B cell (primary cell): Measurements from ENCODE around the gene CBX3. TPM values are rescaled to one million over a fixed set of nuclear protein-coding genes. Genes with fewer than 3 reads are reported as not detected.
"Not testable (repeated sequence)": the region's sequence is repeated elsewhere in the genome, so short reads cannot be mapped to it uniquely, and the experiment has no call there.

Experiments
- ATAC-seq: fragments of 200-7000 bp; cut with Tn5 transposase; one replicate; pipeline ENCODE4 v1.10.0; 2021; ENCODE audit warnings: low read depth, mild to moderate bottlenecking, moderate number of reproducible peaks, moderate library complexity
- CTCF ChIA-PET: fragments of 350-600 bp; sonication (Branson Sonifier 250); formaldehyde crosslinking; loops from one replicate; lab custom pipeline; 2021; ENCODE audit warnings: antibody characterized with exemption, inconsistent platforms; lab: Charles Lee
- POLR2A ChIA-PET: fragments of 350-600 bp; sonication (Branson Sonifier 250); formaldehyde crosslinking; loops from one replicate; lab custom pipeline; 2021; ENCODE audit warnings: antibody characterized with exemption; lab: Charles Lee
- DNase-seq: peaks from one replicate; pipeline ENCODE4 v3.0.0; 2013
- H2AFZ ChIP-seq: 2 replicates; pipeline ENCODE4 v1.6.1; 2012; ENCODE audit warnings: mild to moderate bottlenecking, low read depth, low read length; ENCODE audit not compliant: insufficient read depth, poor library complexity, severe bottlenecking
- H3K27ac ChIP-seq, 2 donors: 1 replicate in 1 of 2; 2 replicates in 1 of 2; pipeline ENCODE4 v1.5.1; 2012 to 2013; ENCODE audit warnings: low read length in 2 of 2, mild to moderate bottlenecking in 2 of 2, moderate library complexity in 1 of 2
- H3K27me3 ChIP-seq, 4 experiments: fragments of 200-600 bp in 1 of 4; sonication (generic) in 1 of 4; replicated peaks in 1 of 4; 1 replicate in 2 of 4; 2 replicates in 2 of 4; pipeline versions ENCODE4 v1.6.1 to v1.7.0; 2013 to 2016; ENCODE audit warnings: low read length in 3 of 4, mild to moderate bottlenecking in 2 of 4, mixed read lengths in 1 of 4, moderate library complexity in 1 of 4; ENCODE audit not compliant: insufficient read depth in 4 of 4, control insufficient read depth in 3 of 4; ENCODE audit errors: control extremely low read depth in 1 of 4
- H3K36me3 ChIP-seq, 2 experiments: replicated peaks in 1 of 2; 1 replicate in 1 of 2; 2 replicates in 1 of 2; pipeline versions ENCODE4 v1.6.1 to v1.7.1; 2013; ENCODE audit warnings: low read length in 1 of 2; ENCODE audit not compliant: insufficient read depth in 2 of 2, control insufficient read depth in 1 of 2; ENCODE audit errors: control extremely low read depth in 1 of 2, extremely low read depth in 1 of 2
- H3K4me1 ChIP-seq, 2 donors: fragments of 200-600 bp in 1 of 2; sonication (generic) in 1 of 2; 1 replicate in 1 of 2; 2 replicates in 1 of 2; pipeline versions ENCODE4 v1.5.1 to v1.6.1; 2013 to 2017; ENCODE audit warnings: low read length in 2 of 2; ENCODE audit not compliant: control insufficient read depth in 2 of 2, insufficient read depth in 2 of 2
- H3K4me2 ChIP-seq: replicated peaks from 2 replicates; pipeline ENCODE3; 2012; ENCODE audit warnings: mild to moderate bottlenecking, low read depth, low read length; ENCODE audit not compliant: poor library complexity, severe bottlenecking
- H3K4me3 ChIP-seq, 5 experiments: fragments of 200-600 bp in 1 of 5; sonication (generic) in 1 of 5; 1 replicate in 3 of 5; 2 replicates in 2 of 5; pipeline versions ENCODE4 v1.5.1 to v1.7.0; 2011 to 2016; ENCODE audit warnings: low read length in 4 of 5, mild to moderate bottlenecking in 4 of 5, low read depth in 2 of 5, control low read depth in 1 of 5, moderate library complexity in 1 of 5; ENCODE audit not compliant: insufficient read depth in 1 of 5; ENCODE audit errors: control extremely low read depth in 1 of 5, extremely low read depth in 1 of 5
- H3K79me2 ChIP-seq: fragments of 200-600 bp; sonication (generic); one replicate; pipeline ENCODE4 v1.6.0; 2016; ENCODE audit warnings: low read length; ENCODE audit not compliant: control insufficient read depth, insufficient read depth
- H3K9ac ChIP-seq: fragments of 200-600 bp; sonication (generic); 2 replicates; pipeline ENCODE4 v1.6.1; 2017; ENCODE audit warnings: mild to moderate bottlenecking, low read length, moderate library complexity
- H3K9me3 ChIP-seq, 3 donors: one replicate each; pipeline versions ENCODE4 v1.6.1 to v1.7.1; 2013; ENCODE audit warnings: low read length in 2 of 3; ENCODE audit not compliant: control insufficient read depth in 2 of 3, insufficient read depth in 1 of 3; ENCODE audit errors: control extremely low read depth in 1 of 3
- H4K20me1 ChIP-seq: 2 replicates; pipeline ENCODE4 v1.6.0; 2012; ENCODE audit warnings: mild to moderate bottlenecking, low read length; ENCODE audit not compliant: insufficient read depth, control insufficient read depth, poor library complexity, severe bottlenecking
- H3K27ac Mint-ChIP-seq: one replicate; pipeline ENCODE4 v1.8.0; 2021; ENCODE audit warnings: mixed read lengths
- H3K27me3 Mint-ChIP-seq: one replicate; pipeline ENCODE4 v1.8.0; 2021; ENCODE audit warnings: mixed read lengths
- H3K4me1 Mint-ChIP-seq: one replicate; pipeline ENCODE4 v1.8.0; 2021; ENCODE audit warnings: mixed read lengths
- H3K4me3 Mint-ChIP-seq: one replicate; pipeline ENCODE4 v1.8.0; 2021; ENCODE audit warnings: mixed read lengths
- H3K9me3 Mint-ChIP-seq: one replicate; pipeline ENCODE4 v1.8.0; 2022; ENCODE audit warnings: mixed read lengths; ENCODE audit not compliant: insufficient read depth
- EZH2 ChIP-seq: IDR thresholded peaks from 2 replicates; pipeline ENCODE4 v1.6.1; 2012; ENCODE audit warnings: borderline replicate concordance, low read depth, mild to moderate bottlenecking, moderate library complexity, low read length; ENCODE audit not compliant: insufficient read depth, poor library complexity, severe bottlenecking
- WGBS: methylation state at CpG from one replicate; pipeline ENCODE4 v1.1.5; 2013; ENCODE audit warnings: missing lambda C conversion rate; ENCODE audit not compliant: insufficient coverage; 5-methylcytosine and 5-hydroxymethylcytosine counted together
- intact Hi-C: fragments of 100-400 bp; cut with micrococcal nuclease; formaldehyde crosslinking; loops from one replicate; pipeline ENCODE4 v1.10.0; 2022
- polyA plus RNA-seq: library from polyadenylated mRNA; depleted of rRNA; stranded (reverse); fragments of >200 nt; gene quantifications from 2 replicates; pipeline ENCODE4 v1.2.3, GENCODE V29; 2012
- total RNA-seq, 2 donors: library from RNA; stranded (reverse); fragments of 120-200 nt in 1 of 2; gene quantifications; 1 replicate in 1 of 2; 2 replicates in 1 of 2; pipeline versions ENCODE4 v1.2.3 to v1.2.4, GENCODE V29; 2013 to 2022
- TF ChIP-seq, protein P1 (sequence below): fragments of 200-600 bp; IDR thresholded peaks from one replicate; pipeline ENCODE4 v1.8.0; 2022; ENCODE audit warnings: antibody characterized with exemption, mild to moderate bottlenecking

Gene CBX3
- total and polyA plus RNA-seq, 2 donors (not counting 1 experiment from before 2014, with no cell fraction given): 43.9 to 126 TPM

GRCh38 chr7:26184281-26185101 lies 17.1 kb upstream of the CBX3 start:
- H3K9me3 Mint-ChIP-seq, DNase-seq, H3K4me3 Mint-ChIP-seq, H2AFZ ChIP-seq, H3K27me3 Mint-ChIP-seq, POLR2A ChIA-PET, H3K4me3 ChIP-seq, H3K27me3 ChIP-seq, H3K79me2 ChIP-seq, H3K9ac ChIP-seq, H3K4me2 ChIP-seq, H3K4me1 ChIP-seq, H3K9me3 ChIP-seq, ATAC-seq, intact Hi-C loops: not testable (repeated sequence)
- Histone ChIP-seq H4K20me1 (peaks cover 20% of the 10 kb centered on the region), H3K27ac (peak overlapping the region in 1 of 2 donors; percentile 38), H3K36me3 (peaks cover 3 to 14% of the 10 kb centered on the region in 2 experiments)
- H3K27ac Mint-ChIP-seq: peak overlapping the region; percentile 81
- CTCF ChIA-PET: interaction anchor here (0.9 to 1.8 kb wide), 3 partner anchors 12 to 105 kb away, joined by 3 to 4 read pairs (median 4); no protein-coding TSS in a partner anchor
- 90% methylated on average over 1 of the region's 4 CpGs for WGBS
- H3K4me1 Mint-ChIP-seq: peaks cover 79% of the 10 kb centered on the region

DNA sequence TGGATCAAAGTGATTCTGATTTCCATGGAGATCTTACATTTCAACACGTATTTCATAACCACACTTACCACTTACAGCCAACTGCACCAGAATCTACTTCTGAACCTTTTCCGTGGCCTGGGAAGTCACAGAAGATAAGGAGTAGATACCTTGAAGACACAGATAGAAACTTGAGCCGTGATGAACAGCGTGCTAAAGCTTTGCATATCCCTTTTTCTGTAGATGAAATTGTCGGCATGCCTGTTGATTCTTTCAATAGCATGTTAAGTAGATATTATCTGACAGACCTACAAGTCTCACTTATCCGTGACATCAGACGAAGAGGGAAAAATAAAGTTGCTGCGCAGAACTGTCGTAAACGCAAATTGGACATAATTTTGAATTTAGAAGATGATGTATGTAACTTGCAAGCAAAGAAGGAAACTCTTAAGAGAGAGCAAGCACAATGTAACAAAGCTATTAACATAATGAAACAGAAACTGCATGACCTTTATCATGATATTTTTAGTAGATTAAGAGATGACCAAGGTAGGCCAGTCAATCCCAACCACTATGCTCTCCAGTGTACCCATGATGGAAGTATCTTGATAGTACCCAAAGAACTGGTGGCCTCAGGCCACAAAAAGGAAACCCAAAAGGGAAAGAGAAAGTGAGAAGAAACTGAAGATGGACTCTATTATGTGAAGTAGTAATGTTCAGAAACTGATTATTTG lies 16.3 kb upstream of the CBX3 start:
- Mint-ChIP-seq H3K27ac (peak overlapping the region; percentile 81), H3K4me3 (peak overlapping the region; percentile 46), H3K9me3 (no peaks in the 10 kb centered on the region), H3K27me3 (no peaks in the 10 kb centered on the region), H3K4me1 (peaks cover 80% of the 10 kb centered on the region)
- H3K27me3 ChIP-seq: no peaks in the 10 kb centered on the region
- ATAC-seq (peak; percentile 28), DNase-seq (peak; percentile 40)
- TF ChIP-seq, protein P1, sequence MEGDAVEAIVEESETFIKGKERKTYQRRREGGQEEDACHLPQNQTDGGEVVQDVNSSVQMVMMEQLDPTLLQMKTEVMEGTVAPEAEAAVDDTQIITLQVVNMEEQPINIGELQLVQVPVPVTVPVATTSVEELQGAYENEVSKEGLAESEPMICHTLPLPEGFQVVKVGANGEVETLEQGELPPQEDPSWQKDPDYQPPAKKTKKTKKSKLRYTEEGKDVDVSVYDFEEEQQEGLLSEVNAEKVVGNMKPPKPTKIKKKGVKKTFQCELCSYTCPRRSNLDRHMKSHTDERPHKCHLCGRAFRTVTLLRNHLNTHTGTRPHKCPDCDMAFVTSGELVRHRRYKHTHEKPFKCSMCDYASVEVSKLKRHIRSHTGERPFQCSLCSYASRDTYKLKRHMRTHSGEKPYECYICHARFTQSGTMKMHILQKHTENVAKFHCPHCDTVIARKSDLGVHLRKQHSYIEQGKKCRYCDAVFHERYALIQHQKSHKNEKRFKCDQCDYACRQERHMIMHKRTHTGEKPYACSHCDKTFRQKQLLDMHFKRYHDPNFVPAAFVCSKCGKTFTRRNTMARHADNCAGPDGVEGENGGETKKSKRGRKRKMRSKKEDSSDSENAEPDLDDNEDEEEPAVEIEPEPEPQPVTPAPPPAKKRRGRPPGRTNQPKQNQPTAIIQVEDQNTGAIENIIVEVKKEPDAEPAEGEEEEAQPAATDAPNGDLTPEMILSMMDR: no peak
- no peak for TF ChIP-seq EZH2
- no peak overlapping the region for H3K4me3 ChIP-seq
- H2AFZ ChIP-seq: no peak overlapping the region
- ChIA-PET CTCF (interaction anchor here (0.7 to 1.8 kb wide), 4 partner anchors 11 to 106 kb away, joined by 3 to 4 read pairs (median 4); no protein-coding TSS in a partner anchor), POLR2A (no interaction called here)
- peaks cover 3 to 19% of the 10 kb centered on the region in 2 experiments for H3K36me3 ChIP-seq
- peak overlapping the region in 1 of 2 donors; percentile 17 for H3K27ac ChIP-seq
- no peak overlapping the region for H3K9ac ChIP-seq
- H3K4me1 ChIP-seq: peaks cover 0 to 7% of the 10 kb centered on the region in 2 donors
- intact Hi-C loops: no loop called here
- H3K79me2 ChIP-seq: peaks cover under 1% of the 10 kb centered on the region
- WGBS: no CpG with 5 or more reads among the region's 10 CpGs
- no peak overlapping the region for H3K4me2 ChIP-seq
- no peaks in the 10 kb centered on the region for H3K9me3 ChIP-seq
- H4K20me1 ChIP-seq: peaks cover 25% of the 10 kb centered on the region
